DLD1 (cell line): ENCODE measurements around the gene SLC2A9.

Experiments used
- in situ Hi-C: cut with HindIII; loops from 2 replicates; pipeline ENCODE4 v1.10.0; 2017; ENCODE audit warnings: low sequenced_read_pairs

The SLC2A9 gene

DNA sequence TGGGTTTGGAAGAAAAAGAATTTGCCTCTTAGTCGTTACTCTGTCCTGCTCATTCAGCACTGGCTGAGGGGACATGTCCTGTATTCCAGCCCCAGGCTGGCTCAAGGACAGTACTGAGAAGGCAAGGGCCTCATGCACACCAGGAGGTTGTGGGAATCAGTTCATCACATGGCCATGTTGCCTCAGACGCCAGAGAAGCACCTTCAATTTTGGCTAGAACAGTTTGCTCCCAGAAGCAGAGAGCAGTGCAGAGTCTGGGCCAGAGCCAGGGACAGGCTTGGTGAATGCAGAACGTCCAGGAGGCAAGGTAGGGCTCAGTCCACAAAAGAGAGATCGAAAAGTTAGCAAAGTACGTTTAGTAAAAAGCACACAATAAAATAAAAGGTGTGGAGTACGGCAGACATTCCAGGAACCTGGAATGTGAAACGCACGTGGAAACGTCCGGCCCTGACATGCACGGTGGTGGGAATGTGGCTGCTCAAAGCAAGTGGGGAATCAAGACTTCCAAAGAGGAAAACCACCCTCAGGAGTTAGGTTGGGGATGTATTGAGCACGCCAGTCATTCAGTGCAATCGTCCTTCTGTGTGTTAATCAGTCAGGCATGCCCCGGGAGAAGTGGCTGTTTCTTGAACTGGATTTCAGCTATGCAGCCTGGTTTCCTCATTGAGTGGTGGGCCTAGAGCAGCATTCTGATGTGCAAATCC is 1.2 kb upstream of the SLC2A9 start:
- in situ Hi-C loops: no loop called here

DNA sequence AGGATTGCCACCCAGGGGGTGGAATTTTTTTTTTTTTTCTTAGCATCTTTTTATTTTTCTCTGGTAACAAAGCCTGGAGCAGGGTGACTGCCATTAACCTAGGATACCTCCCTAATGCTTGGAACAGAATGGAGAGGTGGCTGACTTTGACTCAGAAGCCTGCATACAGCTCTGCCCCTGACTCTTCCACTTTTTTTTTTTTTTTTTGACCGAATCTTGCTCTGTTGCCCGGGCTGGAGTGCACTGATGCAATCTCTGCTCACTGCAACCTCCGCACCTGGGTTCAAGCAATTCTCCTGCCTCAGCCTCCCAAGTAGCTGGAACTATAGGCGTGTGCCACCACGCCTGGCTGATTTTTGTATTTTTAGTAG is 341 bp upstream of the SLC2A9 start:
- in situ Hi-C loops: no loop called here

GRCh38 chr4:10020106-10020505 is 1.2 kb downstream of the SLC2A9 start:
- in situ Hi-C loops: no loop called here

DNA sequence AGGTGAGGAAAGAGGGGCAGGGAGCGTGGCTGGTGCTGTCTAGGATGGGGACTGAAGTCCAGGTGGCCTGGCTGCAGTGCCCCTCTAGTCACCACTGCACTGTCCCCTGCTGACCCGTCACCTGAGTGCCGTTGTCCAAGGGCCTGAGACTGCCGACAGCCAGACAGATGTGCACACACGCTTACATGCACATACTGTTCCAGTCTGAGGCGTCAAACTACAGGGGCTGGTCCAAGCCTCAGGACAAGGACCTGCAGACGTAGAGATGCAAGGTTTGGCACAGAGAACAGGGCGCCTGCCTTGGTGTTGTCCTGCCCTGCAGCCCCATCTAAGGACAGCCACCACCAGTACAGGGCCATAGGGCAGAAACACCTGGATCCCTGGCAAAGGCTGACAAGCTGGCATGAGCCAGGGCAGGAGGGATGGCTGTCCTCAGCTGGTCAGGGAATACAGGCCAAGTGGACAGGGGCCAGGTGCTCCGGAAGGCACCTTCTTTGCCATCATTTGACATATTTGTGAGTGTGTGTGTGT is 1.7 kb downstream of the SLC2A9 start:
- in situ Hi-C loops: no loop called here

- in situ Hi-C loops: no loop called here
Observed at GRCh38 chr4:10018818-10019461, 2.4 kb downstream of the SLC2A9 start.

DNA sequence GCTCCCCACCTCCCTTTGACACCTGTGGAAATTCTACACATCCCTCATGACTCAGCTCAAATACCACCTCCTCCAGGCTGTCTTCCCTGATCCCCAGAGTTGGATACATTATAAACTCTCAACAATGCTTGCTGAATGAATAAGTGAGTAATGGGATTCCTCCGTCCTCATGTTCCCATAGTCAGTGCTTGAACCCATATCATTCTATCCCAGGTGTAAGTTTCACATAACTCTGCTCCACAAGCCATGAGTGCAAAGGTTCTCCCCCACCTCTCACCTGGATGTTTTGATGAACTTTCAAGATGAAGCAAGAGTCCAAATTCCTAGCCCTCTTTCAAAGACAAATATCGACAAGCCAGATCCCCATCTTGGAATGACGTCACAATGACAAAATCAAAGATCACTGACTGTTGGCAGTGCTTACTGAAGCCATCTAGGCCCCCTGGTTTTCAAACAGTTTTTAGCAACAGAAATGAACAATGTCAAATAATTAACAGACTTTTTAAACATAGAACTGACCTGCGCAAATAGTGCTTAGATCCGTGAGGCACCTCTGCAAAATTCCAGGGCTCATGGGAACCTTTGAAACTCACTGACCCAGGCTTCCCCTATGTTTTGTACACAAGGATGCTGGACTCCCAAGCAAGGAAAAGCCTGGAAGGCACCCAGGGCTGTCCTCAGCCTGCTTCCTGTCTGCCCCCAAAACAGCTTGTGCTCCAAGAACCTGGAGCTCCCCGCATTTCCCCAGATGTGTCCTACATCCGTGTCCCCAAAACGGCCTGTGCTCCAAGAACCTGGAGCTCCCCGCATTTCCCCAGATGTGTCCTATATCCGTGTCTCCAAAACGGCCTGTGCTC is 4.0 kb downstream of the SLC2A9 start:
- in situ Hi-C loops: no loop called here

GRCh38 chr4:10016169-10016568 is 5.1 kb downstream of the SLC2A9 start:
- in situ Hi-C loops: no loop called here

DNA sequence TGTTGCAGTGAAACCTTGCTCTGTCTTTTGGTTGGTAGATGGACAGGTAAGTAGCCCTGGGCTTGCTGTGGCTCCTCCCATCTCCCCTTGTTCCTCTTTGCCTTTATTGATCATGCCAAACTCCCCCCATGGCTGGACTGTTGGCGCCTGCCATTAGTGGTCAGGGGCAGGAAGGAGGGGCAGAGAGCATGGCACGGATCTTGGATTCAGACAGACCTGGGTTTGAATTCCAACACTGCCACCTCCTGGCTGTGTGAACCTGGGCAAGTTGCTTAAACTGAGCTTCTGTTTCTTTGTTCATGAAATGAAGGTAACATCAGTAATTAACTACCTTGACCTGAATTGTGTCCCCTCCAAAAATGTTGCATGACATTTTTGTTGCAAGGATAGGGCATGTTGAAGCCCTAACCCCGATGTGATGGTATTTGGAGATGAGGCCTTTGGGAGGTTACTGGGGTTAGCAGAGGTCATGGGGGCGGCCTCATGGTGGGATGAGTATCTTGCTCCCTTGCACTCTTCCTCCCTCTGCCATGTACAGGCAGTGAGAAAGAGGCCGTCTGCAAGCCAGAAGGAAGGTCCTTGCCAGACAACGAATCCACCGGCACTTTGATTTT is 6.0 kb downstream of the SLC2A9 start:
- in situ Hi-C loops: no loop called here

- in situ Hi-C loops: no loop called here
Observed at GRCh38 chr4:10013722-10014121, 7.6 kb downstream of the SLC2A9 start.

- in situ Hi-C loops: no loop called here
Observed at GRCh38 chr4:10011885-10012284, 9.4 kb downstream of the SLC2A9 start.

- in situ Hi-C loops: no loop called here
Observed at GRCh38 chr4:10011277-10011676, 10.0 kb downstream of the SLC2A9 start.

- in situ Hi-C loops: no loop called here
Observed at GRCh38 chr4:10009861-10010500, 11.3 kb downstream of the SLC2A9 start.

- in situ Hi-C loops: no loop called here
Observed at GRCh38 chr4:10008609-10009005, 12.7 kb downstream of the SLC2A9 start.

DNA sequence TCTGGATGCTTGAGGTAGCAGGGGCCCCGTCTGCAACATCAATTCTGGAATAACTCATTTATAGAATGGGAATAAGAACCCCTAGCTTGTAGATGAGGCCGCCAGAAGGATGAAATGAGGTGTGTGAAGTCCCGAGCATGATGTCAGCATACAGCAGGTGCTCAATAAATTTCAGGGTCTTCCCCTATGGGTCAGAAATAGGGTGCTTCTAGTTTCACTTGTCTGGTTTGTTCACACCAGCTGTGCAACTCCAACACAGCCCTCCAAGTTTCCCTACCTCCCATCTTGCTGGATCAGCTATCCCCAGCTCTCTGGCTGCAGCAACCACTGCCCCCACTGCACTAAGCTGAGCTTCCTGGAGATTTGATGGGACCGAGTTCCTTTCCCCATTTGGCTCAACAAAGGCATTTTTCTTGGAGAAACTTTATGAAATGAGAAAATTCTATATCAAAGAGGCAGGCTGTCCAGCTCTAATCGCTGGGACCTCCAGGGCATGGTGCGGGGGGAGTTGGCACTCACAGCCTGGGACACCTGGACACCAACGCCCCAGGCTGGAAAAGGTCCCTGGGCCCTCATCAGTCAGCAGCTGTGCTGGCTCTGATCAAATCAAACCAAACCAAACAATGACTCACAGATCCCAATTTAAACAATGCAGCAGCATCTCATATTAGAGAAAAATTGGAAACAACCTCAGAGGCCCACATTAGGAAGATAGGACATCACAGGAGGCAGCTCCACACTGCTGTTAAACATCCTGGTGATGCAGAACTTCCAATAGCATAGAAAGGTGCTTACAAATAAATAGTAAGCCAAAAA is 13.3 kb downstream of the SLC2A9 start:
- in situ Hi-C loops: no loop called here

- in situ Hi-C loops: no loop called here
Observed at GRCh38 chr4:10007436-10007740, 13.9 kb downstream of the SLC2A9 start.

DNA sequence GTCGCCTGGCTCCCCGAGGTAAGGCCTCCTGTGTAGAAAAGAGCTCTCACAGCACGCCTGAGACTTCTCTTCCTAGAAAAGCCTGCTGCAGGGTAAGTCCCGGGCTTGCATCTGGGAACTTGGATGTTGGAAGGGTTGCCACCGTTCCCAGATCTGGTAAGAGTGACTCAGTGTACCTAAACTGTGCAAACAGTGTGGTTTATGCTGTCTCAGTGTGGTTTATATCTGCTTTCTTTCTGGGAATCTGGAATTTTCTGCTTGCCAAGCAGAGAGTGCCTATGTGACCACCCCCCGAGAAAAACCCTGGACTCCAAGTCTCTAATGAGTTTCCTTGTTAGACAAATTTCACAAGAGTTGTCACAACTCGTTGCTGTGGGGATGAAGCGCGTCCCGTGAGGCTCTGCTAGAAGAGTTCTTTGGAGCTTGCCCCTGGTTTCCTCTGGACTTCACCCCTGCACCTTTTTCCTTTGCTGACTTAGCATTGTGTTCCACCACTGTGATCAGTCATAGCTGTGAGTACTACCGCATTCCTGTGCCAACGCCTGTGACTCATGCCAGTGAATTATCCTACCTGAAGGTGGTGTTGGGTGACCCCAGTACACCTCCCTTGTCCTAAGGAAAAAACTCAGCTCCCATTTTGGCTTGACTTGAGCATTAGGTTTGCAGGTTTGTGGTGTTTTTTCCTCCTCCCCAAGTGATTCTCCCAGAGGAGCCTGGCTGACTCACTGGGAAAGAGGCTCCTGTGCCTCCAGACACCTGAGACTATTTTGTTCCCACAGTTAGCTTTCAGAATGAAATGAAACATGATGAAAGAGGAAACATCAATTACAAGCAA is 14.5 kb downstream of the SLC2A9 start:
- in situ Hi-C loops: no loop called here

GRCh38 chr4:10006231-10006600 is 15.1 kb downstream of the SLC2A9 start:
- in situ Hi-C loops: no loop called here

GRCh38 chr4:10005632-10006031 is 15.7 kb downstream of the SLC2A9 start:
- in situ Hi-C loops: no loop called here

GRCh38 chr4:10003666-10004065 is 17.6 kb downstream of the SLC2A9 start:
- in situ Hi-C loops: no loop called here
